Loucy (cell line): ENCODE data around the gene KCND1.

Source experiments
- EZH2phosphoT487 ChIP-seq: fragments of 200-600 bp; IDR thresholded peaks from 2 replicates; pipeline ENCODE4 v1.6.1; 2018; ENCODE audit warnings: antibody characterized with exemption, mild to moderate bottlenecking, moderate library complexity, borderline replicate concordance
- TF ChIP-seq, protein P1 (sequence below): fragments of 200-600 bp; sonication (generic); conservative IDR thresholded peaks from 2 replicates; pipeline ENCODE4 v1.5.1; 2014; ENCODE audit warnings: mild to moderate bottlenecking, antibody characterized with exemption, low read length

DNA sequence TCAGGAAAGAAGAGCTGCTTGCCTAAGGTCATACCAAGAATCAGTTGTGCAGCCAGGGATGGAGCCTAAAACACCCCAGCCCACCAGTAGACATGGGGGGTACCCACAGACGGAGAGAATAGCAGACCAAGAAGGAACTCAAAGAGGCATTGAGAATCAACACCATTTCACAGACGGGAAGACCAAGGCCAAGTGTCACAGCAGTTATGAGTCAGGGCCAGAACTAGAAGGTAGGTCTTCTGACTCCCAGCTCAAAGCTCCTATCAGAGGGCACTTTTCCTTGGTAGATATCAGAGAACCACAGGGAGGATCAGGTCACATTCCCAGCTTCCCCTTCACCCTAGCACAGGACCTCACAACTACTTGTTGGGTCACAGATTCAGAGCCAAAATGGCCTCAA is 28.7 kb downstream of the KCND1 start:
- TF ChIP-seq, protein P1, sequence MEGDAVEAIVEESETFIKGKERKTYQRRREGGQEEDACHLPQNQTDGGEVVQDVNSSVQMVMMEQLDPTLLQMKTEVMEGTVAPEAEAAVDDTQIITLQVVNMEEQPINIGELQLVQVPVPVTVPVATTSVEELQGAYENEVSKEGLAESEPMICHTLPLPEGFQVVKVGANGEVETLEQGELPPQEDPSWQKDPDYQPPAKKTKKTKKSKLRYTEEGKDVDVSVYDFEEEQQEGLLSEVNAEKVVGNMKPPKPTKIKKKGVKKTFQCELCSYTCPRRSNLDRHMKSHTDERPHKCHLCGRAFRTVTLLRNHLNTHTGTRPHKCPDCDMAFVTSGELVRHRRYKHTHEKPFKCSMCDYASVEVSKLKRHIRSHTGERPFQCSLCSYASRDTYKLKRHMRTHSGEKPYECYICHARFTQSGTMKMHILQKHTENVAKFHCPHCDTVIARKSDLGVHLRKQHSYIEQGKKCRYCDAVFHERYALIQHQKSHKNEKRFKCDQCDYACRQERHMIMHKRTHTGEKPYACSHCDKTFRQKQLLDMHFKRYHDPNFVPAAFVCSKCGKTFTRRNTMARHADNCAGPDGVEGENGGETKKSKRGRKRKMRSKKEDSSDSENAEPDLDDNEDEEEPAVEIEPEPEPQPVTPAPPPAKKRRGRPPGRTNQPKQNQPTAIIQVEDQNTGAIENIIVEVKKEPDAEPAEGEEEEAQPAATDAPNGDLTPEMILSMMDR: no peak
- TF ChIP-seq EZH2phosphoT487: no peak
